RWPE1 (cell line): ENCODE measurements around the gene LDLRAD4.

Experiments used
- CTCF ChIA-PET: fragments of 350-600 bp; sonication (Branson Sonifier 250); formaldehyde crosslinking; extraction: SDS; loops from one replicate; lab custom pipeline; 2021; lab: Yijun Ruan, JAX
- POLR2A ChIA-PET: fragments of 400-600 bp; formaldehyde crosslinking; extraction: SDS; loops from one replicate; lab custom pipeline; 2020; ENCODE audit warnings: antibody characterized with exemption; ENCODE audit not compliant: low non-redundant PET; lab: Yijun Ruan, JAX
- DNase-seq: peaks from one replicate; pipeline ENCODE4 v3.0.0; 2012; ENCODE audit warnings: low spot score
- H3K27ac ChIP-seq: fragments of 450-650 bp; 2 replicates; pipeline ENCODE4 v1.5.1; 2017
- TF ChIP-seq, protein P1 (sequence below): fragments of 450-650 bp; conservative IDR thresholded peaks from 2 replicates; pipeline ENCODE4 v1.5.1; 2017; ENCODE audit warnings: low read depth, mild to moderate bottlenecking

LDLRAD4 gene

GRCh38 chr18:13262839-13263691 is 44.5 kb downstream of the LDLRAD4 start:
- no peak overlapping the region for H3K27ac ChIP-seq
- ChIA-PET POLR2A (no interaction called here), CTCF (no interaction called here)
- TF ChIP-seq, protein P1, sequence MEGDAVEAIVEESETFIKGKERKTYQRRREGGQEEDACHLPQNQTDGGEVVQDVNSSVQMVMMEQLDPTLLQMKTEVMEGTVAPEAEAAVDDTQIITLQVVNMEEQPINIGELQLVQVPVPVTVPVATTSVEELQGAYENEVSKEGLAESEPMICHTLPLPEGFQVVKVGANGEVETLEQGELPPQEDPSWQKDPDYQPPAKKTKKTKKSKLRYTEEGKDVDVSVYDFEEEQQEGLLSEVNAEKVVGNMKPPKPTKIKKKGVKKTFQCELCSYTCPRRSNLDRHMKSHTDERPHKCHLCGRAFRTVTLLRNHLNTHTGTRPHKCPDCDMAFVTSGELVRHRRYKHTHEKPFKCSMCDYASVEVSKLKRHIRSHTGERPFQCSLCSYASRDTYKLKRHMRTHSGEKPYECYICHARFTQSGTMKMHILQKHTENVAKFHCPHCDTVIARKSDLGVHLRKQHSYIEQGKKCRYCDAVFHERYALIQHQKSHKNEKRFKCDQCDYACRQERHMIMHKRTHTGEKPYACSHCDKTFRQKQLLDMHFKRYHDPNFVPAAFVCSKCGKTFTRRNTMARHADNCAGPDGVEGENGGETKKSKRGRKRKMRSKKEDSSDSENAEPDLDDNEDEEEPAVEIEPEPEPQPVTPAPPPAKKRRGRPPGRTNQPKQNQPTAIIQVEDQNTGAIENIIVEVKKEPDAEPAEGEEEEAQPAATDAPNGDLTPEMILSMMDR, result no peak
- DNase-seq, result no peak

- ChIA-PET CTCF (no interaction called here), POLR2A (no interaction called here)
- DNase-seq, result no peak
- TF ChIP-seq, protein P1, result no peak
- H3K27ac ChIP-seq, result no peak overlapping the region
Measured at GRCh38 chr18:13264091-13265007, 45.8 kb downstream of the LDLRAD4 start.

DNA sequence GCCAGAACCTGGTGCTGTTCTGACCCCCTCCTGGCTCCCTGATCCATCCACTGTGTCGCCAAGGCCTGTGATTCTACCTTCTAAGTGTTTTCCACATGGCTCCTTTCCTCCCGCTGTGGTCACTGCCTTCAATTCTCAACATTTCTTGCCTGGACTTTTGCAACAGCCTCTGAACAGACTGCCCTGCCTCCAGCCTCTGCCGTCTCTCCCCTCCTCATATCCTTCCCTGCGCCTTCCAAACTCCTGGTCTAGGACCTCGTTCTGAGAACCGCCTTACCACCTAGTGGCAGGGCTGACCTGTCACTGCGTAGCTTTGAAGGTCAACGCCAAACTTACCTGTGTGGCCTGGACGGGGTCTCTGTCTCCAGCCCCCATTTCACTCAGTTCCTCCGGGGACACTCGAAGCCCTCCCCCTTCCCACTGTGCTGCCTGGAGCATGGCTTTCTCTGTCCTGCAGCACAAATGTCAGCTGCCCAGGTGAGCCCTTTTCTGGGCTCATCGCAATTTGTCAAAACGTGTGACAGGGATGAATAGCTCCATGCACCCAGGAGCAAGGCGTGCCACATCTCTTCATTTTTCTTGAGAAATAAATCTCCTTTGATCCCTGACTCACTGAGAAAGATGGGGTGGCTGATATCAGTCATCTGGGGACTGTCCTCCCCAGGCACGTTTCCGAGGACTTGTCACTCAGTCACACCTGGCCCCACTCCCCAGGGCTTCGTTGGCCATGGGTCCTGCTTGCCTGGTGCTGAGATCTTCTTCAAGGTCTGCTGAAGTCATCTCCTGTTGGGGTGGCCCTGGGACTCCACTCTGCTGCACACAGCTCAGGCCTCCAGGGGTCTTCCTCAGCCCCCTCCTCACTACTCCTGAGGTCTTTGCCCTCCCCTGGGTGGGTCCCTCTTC is 46.7 kb downstream of the LDLRAD4 start:
- CTCF ChIA-PET, result no interaction called here
- DNase-seq, result no peak
- POLR2A ChIA-PET, result no interaction called here
- H3K27ac ChIP-seq, result no peak overlapping the region
- TF ChIP-seq, protein P1, result no peak

- TF ChIP-seq, protein P1, result no peak
- H3K27ac ChIP-seq, result no peak overlapping the region
- POLR2A ChIA-PET, result no interaction called here
- no peak for DNase-seq
- CTCF ChIA-PET, result no interaction called here
Measured at GRCh38 chr18:13265911-13266217, 47.3 kb downstream of the LDLRAD4 start.

DNA sequence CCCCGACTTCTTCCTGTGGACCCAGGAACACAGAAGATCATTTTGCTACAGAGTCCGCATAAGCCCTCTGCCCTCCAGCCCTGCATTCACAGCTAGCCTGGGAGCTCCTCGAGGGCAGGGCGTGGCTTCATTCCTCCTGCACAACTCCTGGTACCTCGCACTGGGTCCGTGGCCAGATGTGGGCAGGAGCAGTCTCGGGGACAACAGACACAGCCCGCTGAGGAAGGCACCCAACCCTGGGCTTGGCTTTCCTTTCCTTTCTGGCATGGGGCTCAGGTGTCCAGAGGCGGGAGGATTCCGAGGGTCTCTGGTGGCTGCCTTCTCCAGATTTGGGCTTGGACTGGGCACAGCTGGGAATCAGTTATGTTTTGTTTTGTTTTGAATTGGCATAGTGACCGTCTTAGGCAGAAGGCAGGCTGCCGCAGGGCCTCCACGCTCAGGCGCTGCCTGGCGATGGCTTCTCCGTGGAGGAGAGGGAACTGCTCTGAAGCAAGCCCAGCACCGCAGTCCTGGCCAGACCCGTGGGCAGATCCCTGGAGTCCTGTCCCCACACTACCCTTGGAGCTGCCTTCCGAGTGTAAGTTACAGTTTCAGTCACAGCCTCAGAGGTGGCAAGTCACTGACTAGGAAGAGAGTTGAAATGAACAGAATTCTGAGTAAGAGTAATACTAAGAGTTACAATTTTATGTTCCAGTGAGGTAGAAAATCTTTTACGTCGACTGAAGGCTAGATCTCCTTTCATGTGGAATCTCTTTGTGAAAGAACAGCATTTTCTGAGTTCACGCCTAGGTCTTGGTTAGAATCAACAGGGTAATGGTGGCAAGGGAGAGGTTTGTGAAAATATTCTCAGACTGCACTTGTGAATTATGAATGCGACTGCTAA is 47.9 kb downstream of the LDLRAD4 start:
- CTCF ChIA-PET, result no interaction called here
- no peak for DNase-seq
- TF ChIP-seq, protein P1, result no peak
- no peak overlapping the region for H3K27ac ChIP-seq
- POLR2A ChIA-PET, result no interaction called here
